ENCODE measurements around the gene VPS33A.

GRCh38 chr12:122208073-122208820 is 58.0 kb downstream of the VPS33A start:
- TF ChIP-seq CTCF (conservative IDR thresholded peaks at IDR 0.05; ENCODE audit: low read length) (no peak), EZH2phosphoT487 (IDR thresholded peaks at IDR 0.05; ENCODE audit: borderline replicate concordance, low read depth, low read length) (no peak)
